H9 (cell line): ENCODE results near the gene CASP8. TPM values are rescaled to one million over a fixed set of nuclear protein-coding genes. Genes with fewer than 3 reads are reported as not detected.
A peak's percentile ranks its signal among the peaks of the same experiment; 100 is the strongest.

Experiments
- DNase-seq: peaks from one replicate; pipeline ENCODE4 v3.0.0-alpha.2; 2017
- H2AFZ ChIP-seq: one replicate; pipeline ENCODE4 v1.6.1; 2013; ENCODE audit warnings: mild to moderate bottlenecking, low read length, control low read depth, moderate library complexity
- H2AK5ac ChIP-seq: 2 replicates; pipeline ENCODE4 v1.6.1; 2013; ENCODE audit warnings: low read length, control low read depth, mixed read lengths; ENCODE audit not compliant: insufficient read length
- H2BK120ac ChIP-seq: one replicate; pipeline ENCODE4 v1.6.1; 2013; ENCODE audit warnings: low read depth, mild to moderate bottlenecking, low read length, control low read depth, inconsistent platforms; ENCODE audit not compliant: poor library complexity, severe bottlenecking
- H2BK12ac ChIP-seq: 2 replicates; pipeline ENCODE4 v1.6.1; 2013; ENCODE audit warnings: low read length, control low read depth, mixed read lengths, low read depth; ENCODE audit not compliant: insufficient read length
- H2BK15ac ChIP-seq: 2 replicates; pipeline ENCODE4 v1.6.1; 2013; ENCODE audit warnings: low read depth, low read length, control low read depth
- H2BK20ac ChIP-seq: one replicate; pipeline ENCODE4 v1.6.1; 2013; ENCODE audit warnings: low read depth, mild to moderate bottlenecking, low read length, control low read depth, inconsistent platforms; ENCODE audit not compliant: poor library complexity, severe bottlenecking
- H2BK5ac ChIP-seq: 2 replicates; pipeline ENCODE4 v1.6.1; 2013; ENCODE audit warnings: low read length, control low read depth, mixed read lengths; ENCODE audit not compliant: insufficient read length
- H3K14ac ChIP-seq: 2 replicates; pipeline ENCODE4 v1.6.1; 2013; ENCODE audit warnings: low read length, control low read depth; ENCODE audit not compliant: insufficient read depth
- H3K18ac ChIP-seq: 2 replicates; pipeline ENCODE4 v1.6.1; 2013; ENCODE audit warnings: low read depth, mild to moderate bottlenecking, mixed read lengths, low read length, control low read depth; ENCODE audit not compliant: insufficient read length
- H3K23ac ChIP-seq: 2 replicates; pipeline ENCODE4 v1.6.1; 2013; ENCODE audit warnings: low read length, control low read depth, mixed read lengths, low read depth; ENCODE audit not compliant: insufficient read length
- H3K23me2 ChIP-seq: 2 replicates; pipeline ENCODE4 v1.6.1; 2013; ENCODE audit warnings: low read depth, mild to moderate bottlenecking, mixed read lengths, low read length, control low read depth; ENCODE audit not compliant: insufficient read length, poor library complexity, severe bottlenecking
- H3K27ac ChIP-seq: 2 replicates; pipeline ENCODE4 v1.5.1; 2013; ENCODE audit warnings: low read length, control low read depth, mixed read lengths, low read depth; ENCODE audit not compliant: insufficient read length
- H3K27me3 ChIP-seq: 2 replicates; pipeline ENCODE4 v1.6.1; 2013; ENCODE audit warnings: low read length, control low read depth, inconsistent platforms; ENCODE audit not compliant: insufficient read depth
- H3K4ac ChIP-seq: 2 replicates; pipeline ENCODE4 v1.6.1; 2013; ENCODE audit warnings: low read depth, mild to moderate bottlenecking, control low read depth, inconsistent platforms, low read length, moderate library complexity
- H3K4me1 ChIP-seq: 2 replicates; pipeline ENCODE4 v1.6.1; 2013; ENCODE audit warnings: low read length, control low read depth, inconsistent platforms; ENCODE audit not compliant: insufficient read depth
- H3K4me2 ChIP-seq: 2 replicates; pipeline ENCODE4 v1.6.1; 2013; ENCODE audit warnings: low read length, control low read depth, mixed read lengths; ENCODE audit not compliant: insufficient read length, insufficient read depth
- H3K56ac ChIP-seq: 2 replicates; pipeline ENCODE4 v1.6.1; 2013; ENCODE audit warnings: low read depth, mild to moderate bottlenecking, mixed read lengths, low read length, control low read depth; ENCODE audit not compliant: insufficient read length
- H3K79me1 ChIP-seq: 2 replicates; pipeline ENCODE4 v1.6.1; 2013; ENCODE audit warnings: low read depth, mild to moderate bottlenecking, moderate library complexity, low read length, control low read depth, inconsistent platforms; ENCODE audit not compliant: insufficient read depth, poor library complexity, severe bottlenecking
- H3K79me2 ChIP-seq: 2 replicates; pipeline ENCODE4 v1.6.1; 2013; ENCODE audit warnings: low read length, control low read depth, inconsistent platforms; ENCODE audit not compliant: insufficient read depth
- H3K9ac ChIP-seq: 2 replicates; pipeline ENCODE4 v1.6.1; 2013; ENCODE audit warnings: low read length, control low read depth, mixed read lengths; ENCODE audit not compliant: insufficient read length; ENCODE audit errors: extremely low read depth
- H3K9me3 ChIP-seq: one replicate; pipeline ENCODE4 v1.6.1; 2013; ENCODE audit warnings: low read depth, low read length, inconsistent platforms; ENCODE audit not compliant: control insufficient read depth
- H3T11ph ChIP-seq: one replicate; pipeline ENCODE4 v1.6.1; 2013; ENCODE audit warnings: mild to moderate bottlenecking, low read length, control low read depth, inconsistent platforms
- H4K20me1 ChIP-seq: one replicate; pipeline ENCODE4 v1.6.1; 2013; ENCODE audit not compliant: control insufficient read depth, insufficient read length, insufficient read depth
- H4K5ac ChIP-seq: 2 replicates; pipeline ENCODE4 v1.6.1; 2013; ENCODE audit warnings: low read depth, mild to moderate bottlenecking, mixed read lengths, low read length, control low read depth; ENCODE audit not compliant: insufficient read length
- H4K8ac ChIP-seq: replicated peaks from 2 replicates; pipeline ENCODE4 v1.6.1; 2013; ENCODE audit warnings: low read length, control low read depth, mixed read lengths, low read depth; ENCODE audit not compliant: insufficient read length
- H4K91ac ChIP-seq: 2 replicates; pipeline ENCODE4 v1.6.1; 2013; ENCODE audit warnings: low read depth, mild to moderate bottlenecking, moderate library complexity, mixed read lengths, low read length, control low read depth; ENCODE audit not compliant: insufficient read length
- H3K27ac Mint-ChIP-seq, 3 experiments: 2 replicates in 2 of 3; 3 replicates in 1 of 3; pipeline ENCODE4 v1.8.0; 2020 to 2021; ENCODE audit warnings: mixed read lengths in 3 of 3, mild to moderate bottlenecking in 1 of 3, moderate library complexity in 1 of 3
- H3K27me3 Mint-ChIP-seq: 2 replicates; pipeline ENCODE4 v1.8.0; 2021; ENCODE audit warnings: low read depth, mild to moderate bottlenecking, moderate library complexity, mixed read lengths
- H3K36me3 Mint-ChIP-seq, 3 experiments: 2 replicates in 2 of 3; 3 replicates in 1 of 3; pipeline ENCODE4 v1.8.0; 2020 to 2021; ENCODE audit warnings: low read depth in 3 of 3, mixed read lengths in 3 of 3; ENCODE audit not compliant: insufficient read depth in 1 of 3
- H3K4me1 Mint-ChIP-seq, 2 experiments: 2 replicates each; pipeline ENCODE4 v1.8.0; 2020; ENCODE audit warnings: mixed read lengths in 2 of 2
- H3K4me3 Mint-ChIP-seq, 2 experiments: 2 replicates in 1 of 2; 3 replicates in 1 of 2; pipeline ENCODE4 v1.8.0; 2020 to 2021; ENCODE audit warnings: mild to moderate bottlenecking in 2 of 2, mixed read lengths in 2 of 2, moderate library complexity in 1 of 2
- H3K9me3 Mint-ChIP-seq, 2 experiments: 2 replicates in 1 of 2; 3 replicates in 1 of 2; pipeline ENCODE4 v1.8.0; 2020; ENCODE audit warnings: mild to moderate bottlenecking in 2 of 2, mixed read lengths in 2 of 2, moderate library complexity in 1 of 2
- CTCF ChIP-seq: fragments of 200-600 bp; sonication (generic); conservative IDR thresholded peaks from 3 replicates; pipeline ENCODE4 v1.8.0; 2021; ENCODE audit warnings: antibody characterized with exemption, mild to moderate bottlenecking
- WGBS: extraction: QIAGEN DNeasy Blood & Tissue Kit; methylation state at CpG from one replicate; pipeline ENCODE4 v1.1.7; 2013; ENCODE audit warnings: missing lambda C conversion rate, low lambda C conversion rate, mixed read lengths; ENCODE audit not compliant: insufficient read length; ENCODE audit errors: extremely low coverage; 5-methylcytosine and 5-hydroxymethylcytosine counted together
- total RNA-seq: library from RNA; stranded (reverse); gene quantifications from 2 replicates; pipeline ENCODE4 v1.2.1, GENCODE V29; 2021

The CASP8 gene
- total RNA-seq, 1 experiment from 2014 or later, result 10.0 TPM

GRCh38 chr2:201264472-201265173 is 4.3 kb downstream of the CASP8 start:
- H3K18ac ChIP-seq, result no peak overlapping the region
- H4K8ac ChIP-seq, result no peak overlapping the region
- no peak overlapping the region for H3T11ph ChIP-seq
- H4K5ac ChIP-seq, result no peak overlapping the region
- H3K27me3 Mint-ChIP-seq, result no peaks in the 10 kb centered on the region
- no peak overlapping the region for H3K27ac ChIP-seq
- DNase-seq, result no peak
- no peak overlapping the region for H3K23ac ChIP-seq
- H3K4me1 ChIP-seq, result no peaks in the 10 kb centered on the region
- H3K9ac ChIP-seq, result no peak overlapping the region
- peak overlapping the region in 1 of 3 experiments; percentile 66; a peak in 1 of 7 replicates for H3K27ac Mint-ChIP-seq
- H2BK15ac ChIP-seq, result no peak overlapping the region
- no peak overlapping the region for H2AK5ac ChIP-seq
- WGBS, result no CpG with 5 or more reads among the region's 7 CpGs
- H3K79me1 ChIP-seq, result no peaks in the 10 kb centered on the region
- H2BK12ac ChIP-seq, result no peak overlapping the region
- H3K36me3 Mint-ChIP-seq, result no peaks in the 10 kb centered on the region; a peak in 1 of 7 replicates
- H3K14ac ChIP-seq, result no peak overlapping the region
- H3K4ac ChIP-seq, result no peak overlapping the region
- H3K9me3 Mint-ChIP-seq, result no peaks in the 10 kb centered on the region
- no peak overlapping the region for H3K56ac ChIP-seq
- H3K9me3 ChIP-seq, result no peaks in the 10 kb centered on the region
- H3K27me3 ChIP-seq, result no peaks in the 10 kb centered on the region
- peaks cover 3 to 8% of the 10 kb centered on the region in 2 experiments; a peak in 3 of 4 replicates for H3K4me1 Mint-ChIP-seq
- TF ChIP-seq CTCF, result no peak
- H2AFZ ChIP-seq, result no peak overlapping the region
- H3K4me2 ChIP-seq, result no peak overlapping the region
- H2BK120ac ChIP-seq, result no peak overlapping the region
- no peak overlapping the region for H2BK20ac ChIP-seq
- H4K20me1 ChIP-seq, result no peaks in the 10 kb centered on the region
- no peak overlapping the region for H4K91ac ChIP-seq
- H3K23me2 ChIP-seq, result no peaks in the 10 kb centered on the region
- H2BK5ac ChIP-seq, result no peak overlapping the region
- H3K79me2 ChIP-seq, result no peaks in the 10 kb centered on the region
- no peak overlapping the region for H3K4me3 Mint-ChIP-seq
